22Rv1 (cell line): Measurements from ENCODE around the gene CHD6.

ENCODE experiments used
- H3K27ac ChIP-seq: fragments of 450-650 bp; 2 replicates; pipeline ENCODE4 v1.5.1; 2017
- ZFX ChIP-seq: fragments of 450-650 bp; IDR thresholded peaks from 2 replicates; pipeline ENCODE4 v1.6.1; 2017; ENCODE audit warnings: antibody characterized with exemption, borderline replicate concordance
- TF ChIP-seq, protein P1 (sequence below): fragments of 450-650 bp; IDR thresholded peaks from 2 replicates; pipeline ENCODE4 v1.5.1; 2017; ENCODE audit warnings: mild to moderate bottlenecking

The CHD6 gene

GRCh38 chr20:41600926-41601631, 17.1 kb downstream of the CHD6 start:
- TF ChIP-seq, protein P1, sequence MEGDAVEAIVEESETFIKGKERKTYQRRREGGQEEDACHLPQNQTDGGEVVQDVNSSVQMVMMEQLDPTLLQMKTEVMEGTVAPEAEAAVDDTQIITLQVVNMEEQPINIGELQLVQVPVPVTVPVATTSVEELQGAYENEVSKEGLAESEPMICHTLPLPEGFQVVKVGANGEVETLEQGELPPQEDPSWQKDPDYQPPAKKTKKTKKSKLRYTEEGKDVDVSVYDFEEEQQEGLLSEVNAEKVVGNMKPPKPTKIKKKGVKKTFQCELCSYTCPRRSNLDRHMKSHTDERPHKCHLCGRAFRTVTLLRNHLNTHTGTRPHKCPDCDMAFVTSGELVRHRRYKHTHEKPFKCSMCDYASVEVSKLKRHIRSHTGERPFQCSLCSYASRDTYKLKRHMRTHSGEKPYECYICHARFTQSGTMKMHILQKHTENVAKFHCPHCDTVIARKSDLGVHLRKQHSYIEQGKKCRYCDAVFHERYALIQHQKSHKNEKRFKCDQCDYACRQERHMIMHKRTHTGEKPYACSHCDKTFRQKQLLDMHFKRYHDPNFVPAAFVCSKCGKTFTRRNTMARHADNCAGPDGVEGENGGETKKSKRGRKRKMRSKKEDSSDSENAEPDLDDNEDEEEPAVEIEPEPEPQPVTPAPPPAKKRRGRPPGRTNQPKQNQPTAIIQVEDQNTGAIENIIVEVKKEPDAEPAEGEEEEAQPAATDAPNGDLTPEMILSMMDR = no peak
- no peak for TF ChIP-seq ZFX
- H3K27ac ChIP-seq = no peak overlapping the region

- TF ChIP-seq, protein P1 = no peak
- TF ChIP-seq ZFX = no peak
These were observed 18.5 kb downstream of the CHD6 start for GRCh38 chr20:41599699-41600104.

GRCh38 chr20:41598719-41599118, 19.5 kb downstream of the CHD6 start:
- H3K27ac ChIP-seq = peak overlapping the region; percentile 51
- no peak for TF ChIP-seq ZFX
- TF ChIP-seq, protein P1 = no peak

More at GRCh38 chr20:41599699-41600104, 18.5 kb downstream of the CHD6 start:
- peak overlapping the region; percentile 51 for H3K27ac ChIP-seq

- TF ChIP-seq, protein P1 = no peak
- no peak overlapping the region for H3K27ac ChIP-seq
These were observed 23.5 kb downstream of the CHD6 start for GRCh38 chr20:41594514-41595322.

- no peak for TF ChIP-seq ZFX
- TF ChIP-seq, protein P1 = no peak
These were observed 25.5 kb downstream of the CHD6 start for GRCh38 chr20:41592516-41593216.

GRCh38 chr20:41587956-41588355, 30.2 kb downstream of the CHD6 start:
- TF ChIP-seq, protein P1 = no peak
- no peak for TF ChIP-seq ZFX
- H3K27ac ChIP-seq = no peak overlapping the region

More at GRCh38 chr20:41592516-41593216, 25.5 kb downstream of the CHD6 start:
- no peak overlapping the region for H3K27ac ChIP-seq
